OCI-LY7 (cell line): ENCODE data around the gene CYP46A1.

Source experiments
- CTCF ChIP-seq: fragments of 200-600 bp; sonication (generic); conservative IDR thresholded peaks from 2 replicates; pipeline ENCODE4 v1.5.1; 2014; ENCODE audit warnings: mild to moderate bottlenecking, antibody characterized with exemption, low read length, moderate library complexity, mixed read lengths
- EZH2phosphoT487 ChIP-seq: fragments of 200-600 bp; sonication (generic); IDR thresholded peaks from 2 replicates; pipeline ENCODE4 v1.6.1; 2018; ENCODE audit warnings: low read depth, borderline replicate concordance, mild to moderate bottlenecking, mixed run types, antibody characterized with exemption, low read length, moderate library complexity, mixed read lengths

- TF ChIP-seq CTCF = no peak
- no peak for TF ChIP-seq EZH2phosphoT487
These were observed 40.8 kb upstream of the CYP46A1 start for GRCh38 chr14:99643343-99643742.
